Activated effector memory CD4-positive, alpha-beta T cell treated with Interleukin-2 at 50 U/mL for 16 hours (primary cell): Measurements from ENCODE around the gene EEF2.
"Not testable (repeated sequence)": the region's sequence is repeated elsewhere in the genome, so short reads cannot be mapped to it uniquely, and the experiment has no call there.

ENCODE experiments used
- DNase-seq: peaks from one replicate; pipeline ENCODE4 v3.0.0-alpha.2; 2020

EEF2 gene

DNA sequence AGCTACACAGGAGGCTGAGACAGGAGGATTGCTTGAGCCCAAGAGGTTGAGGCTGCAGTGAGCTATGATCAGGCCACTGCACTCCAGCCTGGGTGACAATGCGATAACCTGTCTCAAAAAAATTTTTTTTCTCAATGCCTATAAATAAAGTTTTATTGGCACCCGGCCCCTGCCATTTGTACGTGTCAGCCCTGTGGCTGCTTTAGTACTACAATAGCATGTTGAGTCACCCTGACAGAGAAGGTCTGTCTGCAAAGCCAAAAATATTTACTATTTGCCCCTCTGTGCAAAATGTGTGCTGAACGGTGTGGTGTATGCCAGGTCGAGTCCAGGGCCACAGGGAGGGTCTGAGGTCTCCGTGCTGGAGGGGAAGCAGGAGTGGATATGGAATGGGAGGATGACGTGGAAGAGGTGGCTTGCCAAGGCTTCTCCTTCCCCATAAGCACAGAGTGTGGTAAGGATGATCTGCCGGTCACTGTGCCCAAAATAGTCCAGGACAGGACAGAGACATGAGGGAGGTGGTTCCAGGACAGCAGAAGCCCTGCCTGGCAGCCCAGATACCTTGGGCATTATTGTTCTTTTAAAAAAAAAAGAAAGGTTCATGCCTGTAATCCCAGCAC is 42.4 kb downstream of the EEF2 start:
- no peak for DNase-seq

- DNase-seq, result not testable (repeated sequence)
Observed at GRCh38 chr19:3938300-3938950, 46.8 kb downstream of the EEF2 start.

GRCh38 chr19:3936506-3937442 is 48.5 kb downstream of the EEF2 start:
- DNase-seq, result no peak

GRCh38 chr19:3932931-3933810 is 52.1 kb downstream of the EEF2 start, which contains the start of gene NMRK2:
TSS of gene NMRK2 (plus strand) at chr19:3933069. CDS start at chr19:3933672, 603 bp downstream.
- no peak for DNase-seq

DNA sequence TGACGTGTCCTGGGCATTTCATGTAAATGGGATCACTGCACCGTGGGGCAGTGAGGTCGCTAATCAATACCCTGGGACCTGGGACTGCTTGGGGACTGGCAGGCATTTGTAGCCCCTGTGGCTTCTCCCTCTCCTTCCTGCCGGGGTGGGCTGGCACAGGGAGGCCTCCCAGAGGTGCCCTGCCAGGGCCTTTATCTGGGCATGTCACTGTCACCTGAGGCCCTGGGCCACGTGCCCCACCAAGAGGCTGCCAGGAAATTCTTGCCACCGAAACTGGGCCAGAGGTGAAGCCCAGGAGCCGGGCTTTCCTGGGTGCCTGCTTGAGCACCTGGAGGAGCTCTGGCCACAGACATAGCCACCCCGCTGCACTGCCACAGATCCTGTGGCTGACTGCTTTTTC is 54.2 kb downstream of the EEF2 start:
- no peak for DNase-seq
